OCI-LY1 (cell line): ENCODE data around the gene CNTNAP2.
A peak's percentile ranks its signal among the peaks of the same experiment; 100 is the strongest.

Experiments
- H2AFZ ChIP-seq: fragments of 200-600 bp; sonication (generic), shearing (Covaris generic); 2 replicates; pipeline ENCODE4 v1.6.0; 2014; ENCODE audit warnings: antibody characterized with exemption, mild to moderate bottlenecking, low read length
- H3F3A ChIP-seq: fragments of 200-600 bp; sonication (generic), shearing (Covaris generic); 2 replicates; pipeline ENCODE4 v1.6.0; 2014; ENCODE audit warnings: mild to moderate bottlenecking, antibody characterized with exemption, low read length, moderate library complexity; ENCODE audit not compliant: insufficient read depth
- H3K27ac ChIP-seq: fragments of 200-600 bp; sonication (generic); 2 replicates; pipeline ENCODE4 v1.5.1; 2014; ENCODE audit warnings: low read length, mixed run types, mild to moderate bottlenecking, low read depth; ENCODE audit not compliant: poor library complexity, severe bottlenecking
- H3K27me3 ChIP-seq: fragments of 200-600 bp; sonication (generic); 2 replicates; pipeline ENCODE4 v1.6.0; 2014; ENCODE audit warnings: antibody characterized with exemption, mild to moderate bottlenecking, low read length, moderate library complexity; ENCODE audit not compliant: insufficient read depth
- H3K36me3 ChIP-seq: fragments of 200-600 bp; sonication (generic); 2 replicates; pipeline ENCODE4 v1.6.1; 2014; ENCODE audit warnings: mild to moderate bottlenecking, antibody characterized with exemption, low read length, moderate library complexity, mixed read lengths; ENCODE audit not compliant: insufficient read depth
- H3K4me1 ChIP-seq: fragments of 200-600 bp; sonication (generic); 2 replicates; pipeline ENCODE4 v1.5.1; 2014; ENCODE audit warnings: mild to moderate bottlenecking, low read length, moderate library complexity; ENCODE audit not compliant: insufficient read depth, severe bottlenecking
- H3K4me2 ChIP-seq: fragments of 200-600 bp; sonication (generic), shearing (Covaris generic); 2 replicates; pipeline ENCODE4 v1.6.1; 2014; ENCODE audit warnings: low read length
- H3K4me3 ChIP-seq: fragments of 200-600 bp; sonication (generic); 2 replicates; pipeline ENCODE4 v1.5.1; 2014; ENCODE audit warnings: low read length, low read depth, mild to moderate bottlenecking, mixed read lengths; ENCODE audit not compliant: poor library complexity, severe bottlenecking
- H3K79me2 ChIP-seq: fragments of 200-600 bp; shearing (Covaris generic); 2 replicates; pipeline ENCODE4 v1.6.1; 2016; ENCODE audit warnings: mixed run types, low read length, mixed read lengths; ENCODE audit not compliant: insufficient read depth
- H3K9ac ChIP-seq: fragments of 200-600 bp; sonication (generic), shearing (Covaris generic); 2 replicates; pipeline ENCODE4 v1.6.1; 2014; ENCODE audit warnings: mild to moderate bottlenecking, low read length, mixed read lengths
- H3K9me2 ChIP-seq: fragments of 200-600 bp; sonication (generic), shearing (Covaris generic); 2 replicates; pipeline ENCODE4 v1.6.1; 2014; ENCODE audit warnings: low read depth, mild to moderate bottlenecking, low read length, mixed read lengths
- H3K9me3 ChIP-seq: fragments of 200-600 bp; shearing (Covaris generic); 2 replicates; pipeline ENCODE4 v1.6.1; 2014; ENCODE audit warnings: low read length, mixed read lengths
- H4K20me1 ChIP-seq: fragments of 200-600 bp; sonication (generic), shearing (Covaris generic); 2 replicates; pipeline ENCODE4 v1.6.0; 2016; ENCODE audit warnings: mild to moderate bottlenecking, low read length; ENCODE audit not compliant: insufficient read depth
- CTCF ChIP-seq: fragments of 200-600 bp; sonication (generic), shearing (Covaris generic); IDR thresholded peaks from 2 replicates; pipeline ENCODE4 v1.5.1; 2017; ENCODE audit warnings: mild to moderate bottlenecking, antibody characterized with exemption, low read length, moderate library complexity, mixed read lengths
- EZH2 ChIP-seq: fragments of 200-600 bp; sonication (generic), shearing (Covaris generic); IDR thresholded peaks from 2 replicates; pipeline ENCODE4 v1.8.0; 2017; ENCODE audit warnings: borderline replicate concordance, mixed run types, mild to moderate bottlenecking, antibody characterized with exemption, low read length, moderate library complexity, mixed read lengths

CNTNAP2 gene

GRCh38 chr7:146131701-146132100 is 15.1 kb downstream of the CNTNAP2 start:
- no peak overlapping the region for H2AFZ ChIP-seq
- H3K4me3 ChIP-seq: no peak overlapping the region
- H3F3A ChIP-seq: no peaks in the 10 kb centered on the region
- no peaks in the 10 kb centered on the region for H3K27me3 ChIP-seq
- no peak overlapping the region for H3K4me2 ChIP-seq
- H3K9ac ChIP-seq: no peak overlapping the region
- peaks cover 10% of the 10 kb centered on the region for H3K9me3 ChIP-seq
- H3K27ac ChIP-seq: no peak overlapping the region
- H3K9me2 ChIP-seq: no peaks in the 10 kb centered on the region
- TF ChIP-seq CTCF (no peak), EZH2 (no peak)
- H4K20me1 ChIP-seq: no peaks in the 10 kb centered on the region
- H3K79me2 ChIP-seq: no peaks in the 10 kb centered on the region
- no peaks in the 10 kb centered on the region for H3K36me3 ChIP-seq
- peaks cover 16% of the 10 kb centered on the region for H3K4me1 ChIP-seq

- H3K4me2 ChIP-seq: peak overlapping the region; percentile 37
- H4K20me1 ChIP-seq: no peaks in the 10 kb centered on the region
- no peaks in the 10 kb centered on the region for H3K36me3 ChIP-seq
- no peaks in the 10 kb centered on the region for H3K27me3 ChIP-seq
- H3K27ac ChIP-seq: peak overlapping the region; percentile 55
- H3K9ac ChIP-seq: no peak overlapping the region; the same call in 1 of the 2 replicates
- no peaks in the 10 kb centered on the region for H3K79me2 ChIP-seq
- H3K9me2 ChIP-seq: no peaks in the 10 kb centered on the region
- peak overlapping the region; percentile 38 for H2AFZ ChIP-seq
- H3K9me3 ChIP-seq: peaks cover 6% of the 10 kb centered on the region; the same call in 1 of the 2 replicates
- H3K4me3 ChIP-seq: no peak overlapping the region
- H3K4me1 ChIP-seq: peaks cover 44% of the 10 kb centered on the region
- H3F3A ChIP-seq: no peaks in the 10 kb centered on the region
- TF ChIP-seq EZH2 (no peak), CTCF (peak; percentile 20; the same call in 1 of the 2 replicates)
These were observed 19.8 kb downstream of the CNTNAP2 start for GRCh38 chr7:146136357-146136875.

GRCh38 chr7:146138926-146139325 is 22.3 kb downstream of the CNTNAP2 start:
- TF ChIP-seq EZH2 (no peak), CTCF (no peak)
- no peaks in the 10 kb centered on the region for H3K36me3 ChIP-seq
- no peaks in the 10 kb centered on the region for H3K27me3 ChIP-seq
- H3K9me3 ChIP-seq: no peaks in the 10 kb centered on the region
- no peak overlapping the region for H3K4me3 ChIP-seq
- H2AFZ ChIP-seq: peak overlapping the region; percentile 77
- H3K27ac ChIP-seq: no peak overlapping the region
- no peak overlapping the region for H3K9ac ChIP-seq
- no peaks in the 10 kb centered on the region for H4K20me1 ChIP-seq
- H3K4me2 ChIP-seq: no peak overlapping the region
- no peaks in the 10 kb centered on the region for H3K79me2 ChIP-seq
- peaks cover 53% of the 10 kb centered on the region for H3K4me1 ChIP-seq
- no peaks in the 10 kb centered on the region for H3K9me2 ChIP-seq
- no peaks in the 10 kb centered on the region for H3F3A ChIP-seq
